ENCODE data around the gene ALK.

DNA sequence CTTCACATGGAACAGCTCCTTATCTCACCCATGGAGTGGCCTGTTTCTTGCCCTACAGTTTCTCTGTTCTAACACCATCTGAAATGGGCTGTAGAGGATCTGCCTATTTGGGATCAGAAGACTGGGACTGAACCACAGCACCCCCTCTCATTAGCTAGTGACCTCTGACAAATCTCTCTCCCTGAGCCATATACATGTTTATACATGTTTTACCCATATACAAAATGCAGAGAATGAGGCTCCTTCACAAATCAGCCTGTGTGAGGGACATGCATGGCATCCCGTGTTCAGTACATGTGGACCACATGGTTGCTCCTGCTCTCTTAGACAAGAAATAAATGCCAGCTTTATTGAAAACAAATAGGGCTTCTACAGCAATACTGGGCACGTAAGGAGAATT lies 282.7 kb downstream of the ALK start:
- TF ChIP-seq, protein P1, sequence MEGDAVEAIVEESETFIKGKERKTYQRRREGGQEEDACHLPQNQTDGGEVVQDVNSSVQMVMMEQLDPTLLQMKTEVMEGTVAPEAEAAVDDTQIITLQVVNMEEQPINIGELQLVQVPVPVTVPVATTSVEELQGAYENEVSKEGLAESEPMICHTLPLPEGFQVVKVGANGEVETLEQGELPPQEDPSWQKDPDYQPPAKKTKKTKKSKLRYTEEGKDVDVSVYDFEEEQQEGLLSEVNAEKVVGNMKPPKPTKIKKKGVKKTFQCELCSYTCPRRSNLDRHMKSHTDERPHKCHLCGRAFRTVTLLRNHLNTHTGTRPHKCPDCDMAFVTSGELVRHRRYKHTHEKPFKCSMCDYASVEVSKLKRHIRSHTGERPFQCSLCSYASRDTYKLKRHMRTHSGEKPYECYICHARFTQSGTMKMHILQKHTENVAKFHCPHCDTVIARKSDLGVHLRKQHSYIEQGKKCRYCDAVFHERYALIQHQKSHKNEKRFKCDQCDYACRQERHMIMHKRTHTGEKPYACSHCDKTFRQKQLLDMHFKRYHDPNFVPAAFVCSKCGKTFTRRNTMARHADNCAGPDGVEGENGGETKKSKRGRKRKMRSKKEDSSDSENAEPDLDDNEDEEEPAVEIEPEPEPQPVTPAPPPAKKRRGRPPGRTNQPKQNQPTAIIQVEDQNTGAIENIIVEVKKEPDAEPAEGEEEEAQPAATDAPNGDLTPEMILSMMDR (IDR thresholded peaks at IDR 0.05): no peak
- no peak for TF ChIP-seq EZH2 (IDR thresholded peaks at IDR 0.05; ENCODE audit: borderline replicate concordance, insufficient read depth, low read depth, low read length, poor library complexity, severe bottlenecking)
